ENCODE data around the gene TUBB4B.

Gene TUBB4B

GRCh38 chr9:137273095-137273490, 32.0 kb downstream of the TUBB4B start:
- no peak for DNase-seq

- no peak for DNase-seq
These were observed 32.7 kb downstream of the TUBB4B start for GRCh38 chr9:137273611-137274320.

GRCh38 chr9:137275203-137275587, 34.1 kb downstream of the TUBB4B start:
- no peak for DNase-seq

GRCh38 chr9:137275588-137276472, 34.7 kb downstream of the TUBB4B start:
- no peak for DNase-seq

- no peak for DNase-seq
These were observed 35.6 kb downstream of the TUBB4B start for GRCh38 chr9:137276473-137277328.

GRCh38 chr9:137277329-137278041, 36.4 kb downstream of the TUBB4B start, which contains the start of gene TOR4A:
TSS of gene TOR4A (plus strand) at chr9:137277726. CDS start at chr9:137278690, 964 bp downstream.
- DNase-seq: no peak

GRCh38 chr9:137278061-137278701, 37.1 kb downstream of the TUBB4B start:
- no peak for DNase-seq

GRCh38 chr9:137278721-137279711, 37.9 kb downstream of the TUBB4B start:
- no peak for DNase-seq

GRCh38 chr9:137279741-137280473, 38.8 kb downstream of the TUBB4B start:
- DNase-seq: no peak

GRCh38 chr9:137280474-137281344, 39.6 kb downstream of the TUBB4B start:
- DNase-seq: no peak

- no peak for DNase-seq
These were observed 40.4 kb downstream of the TUBB4B start for GRCh38 chr9:137281345-137282116.

- no peak for DNase-seq
These were observed 45.9 kb downstream of the TUBB4B start for GRCh38 chr9:137286975-137287383.

- DNase-seq: no peak
These were observed 52.0 kb downstream of the TUBB4B start for GRCh38 chr9:137293094-137293481.
